ENCODE measurements around the gene PDE4B.

- TF ChIP-seq CTCF (IDR thresholded peaks at IDR 0.05), result no peak
- TF ChIP-seq POLR2A (IDR thresholded peaks at IDR 0.05), result no peak
Observed at GRCh38 chr1:65964123-65964522, 171.4 kb downstream of the PDE4B start.

All from lower leg skin (tissue), 3 donors.